HepG2 (cell line): Measurements from ENCODE around the gene XPNPEP2. TPM values are rescaled to one million over a fixed set of nuclear protein-coding genes. Genes with fewer than 3 reads are reported as not detected.
A peak's percentile ranks its signal among the peaks of the same experiment; 100 is the strongest.

Source experiments
- ATM ChIP-seq: fragments of 450-650 bp; IDR thresholded peaks from 2 replicates; pipeline ENCODE4 v1.7.1; 2017; ENCODE audit warnings: mild to moderate bottlenecking, borderline replicate concordance
- ELF3 ChIP-seq: IDR thresholded peaks from 2 replicates; pipeline ENCODE4 v1.6.1; 2016; ENCODE audit warnings: missing genetic modification reagents, missing compliant biosample characterization
- FOSL1 ChIP-seq: sonication (generic); formaldehyde crosslinking; IDR thresholded peaks from 2 replicates; pipeline ENCODE4 v1.9.0; 2021; ENCODE audit warnings: missing genetic modification reagents, borderline replicate concordance
- LCORL ChIP-seq, 2 experiments: fragments of 450-650 bp in 1 of 2; sonication (generic) in 1 of 2; formaldehyde crosslinking in 1 of 2; IDR thresholded peaks; 2 replicates each; pipeline versions ENCODE4 v1.5.0 to v1.6.1; 2017 to 2020; ENCODE audit warnings: antibody characterized with exemption in 1 of 2, missing genetic modification reagents in 1 of 2
- NFIC ChIP-seq: IDR thresholded peaks from 2 replicates; pipeline ENCODE4 v1.6.1; 2012; ENCODE audit warnings: mild to moderate bottlenecking, low read length, inconsistent platforms
- NR2F6 ChIP-seq, 2 experiments: IDR thresholded peaks; 2 replicates each; pipeline ENCODE4 v1.6.1; 2016; ENCODE audit warnings: antibody characterized with exemption in 1 of 2, mild to moderate bottlenecking in 1 of 2
- RCOR2 ChIP-seq: IDR thresholded peaks from 2 replicates; pipeline ENCODE4 v1.6.1; 2016; ENCODE audit warnings: missing biosample characterization, missing genetic modification reagents
- SMAD3 ChIP-seq: sonication (generic); formaldehyde crosslinking; IDR thresholded peaks from 2 replicates; pipeline ENCODE4 v1.4.0; 2020; ENCODE audit warnings: missing genetic modification reagents
- TOPORS ChIP-seq: sonication (generic); formaldehyde crosslinking; IDR thresholded peaks from 2 replicates; pipeline ENCODE4 v1.8.0; 2023; ENCODE audit warnings: mild to moderate bottlenecking, missing genetic modification reagents
- ZBTB3 ChIP-seq: sonication (generic); formaldehyde crosslinking; IDR thresholded peaks from 2 replicates; pipeline ENCODE4 v1.4.0; 2020; ENCODE audit warnings: low read depth, mild to moderate bottlenecking, moderate library complexity, missing genetic modification reagents, borderline replicate concordance
- ZBTB7B ChIP-seq: sonication (generic); formaldehyde crosslinking; IDR thresholded peaks from 2 replicates; pipeline ENCODE4 v1.4.0; 2020; ENCODE audit warnings: missing genetic modification reagents
- ZNF207 ChIP-seq: fragments of 450-650 bp; IDR thresholded peaks from 2 replicates; pipeline ENCODE4 v1.6.1; 2016; ENCODE audit warnings: antibody characterized with exemption, borderline replicate concordance
- ZNF660 ChIP-seq: sonication (generic); formaldehyde crosslinking; IDR thresholded peaks from 2 replicates; pipeline ENCODE4 v1.5.1; 2020; ENCODE audit warnings: mild to moderate bottlenecking, low read depth, missing genetic modification reagents, borderline replicate concordance
- ZNF749 ChIP-seq: sonication (generic); formaldehyde crosslinking; IDR thresholded peaks from 2 replicates; pipeline ENCODE4 v1.8.0; 2022; ENCODE audit warnings: mild to moderate bottlenecking, missing genetic modification reagents, moderate library complexity, borderline replicate concordance
- ZNF788 ChIP-seq: sonication (generic); formaldehyde crosslinking; IDR thresholded peaks from 2 replicates; pipeline ENCODE4 v1.5.0; 2020; ENCODE audit warnings: mild to moderate bottlenecking, missing genetic modification reagents, borderline replicate concordance
- ZSCAN21 ChIP-seq: sonication (generic); formaldehyde crosslinking; IDR thresholded peaks from 2 replicates; pipeline ENCODE4 v1.8.0; 2022; ENCODE audit warnings: mild to moderate bottlenecking, missing genetic modification reagents, moderate library complexity, borderline replicate concordance
- polyA plus RNA-seq, 8 experiments: library from polyadenylated mRNA; depleted of rRNA in 3 of 8; stranded (reverse) in 7 of 8; unstranded in 1 of 8; fragments of >200 nt; fragmentation: Illumina TruSeq in 4 of 8; extraction: Trizol in 4 of 8; gene quantifications; 2 replicates each; pipeline versions ENCODE4 v1.2.1 to v1.2.3, GENCODE V29; 2011 to 2016; ENCODE audit warnings: low read depth in 4 of 8, missing spikeins in 1 of 8, mixed read lengths in 1 of 8; ENCODE audit not compliant: insufficient read depth in 1 of 8
- total RNA-seq, 5 experiments: library from RNA; depleted of rRNA; stranded (reverse); fragments of >200 nt; fragmentation: Illumina TruSeq; extraction: Trizol; gene quantifications; 2 replicates each; pipeline ENCODE4 v1.2.3, GENCODE V29; 2016; ENCODE audit warnings: low read depth in 1 of 5
- TF ChIP-seq, protein P1 (sequence below): IDR thresholded peaks from 2 replicates; pipeline ENCODE4 v1.6.1; 2012; ENCODE audit warnings: low read depth, low read length, improper control_type of control experiment
- TF ChIP-seq, protein P2 (sequence below): sonication (generic); formaldehyde crosslinking; IDR thresholded peaks from 2 replicates; pipeline ENCODE4 v1.4.0; 2020; ENCODE audit warnings: missing genetic modification reagents
- TF ChIP-seq, protein P3 (sequence below): sonication (generic); formaldehyde crosslinking; IDR thresholded peaks from 2 replicates; pipeline ENCODE4 v1.5.0; 2020; ENCODE audit warnings: missing genetic modification reagents
- TF ChIP-seq, protein P4 (sequence below): sonication (generic); formaldehyde crosslinking; IDR thresholded peaks from 2 replicates; pipeline ENCODE4 v1.9.0; 2022; ENCODE audit warnings: missing genetic modification reagents, mild to moderate bottlenecking, borderline replicate concordance
- TF ChIP-seq, protein P5 (sequence below): sonication (generic); formaldehyde crosslinking; conservative IDR thresholded peaks from 2 replicates; pipeline ENCODE4 v1.8.0; 2022; ENCODE audit warnings: missing genetic modification reagents

The XPNPEP2 gene
- total and polyA plus RNA-seq, 2 of the 13 experiments (the other 11 are each of a cell fraction or from before 2014, with no cell fraction given), result 1.1 to 1.8 TPM

DNA sequence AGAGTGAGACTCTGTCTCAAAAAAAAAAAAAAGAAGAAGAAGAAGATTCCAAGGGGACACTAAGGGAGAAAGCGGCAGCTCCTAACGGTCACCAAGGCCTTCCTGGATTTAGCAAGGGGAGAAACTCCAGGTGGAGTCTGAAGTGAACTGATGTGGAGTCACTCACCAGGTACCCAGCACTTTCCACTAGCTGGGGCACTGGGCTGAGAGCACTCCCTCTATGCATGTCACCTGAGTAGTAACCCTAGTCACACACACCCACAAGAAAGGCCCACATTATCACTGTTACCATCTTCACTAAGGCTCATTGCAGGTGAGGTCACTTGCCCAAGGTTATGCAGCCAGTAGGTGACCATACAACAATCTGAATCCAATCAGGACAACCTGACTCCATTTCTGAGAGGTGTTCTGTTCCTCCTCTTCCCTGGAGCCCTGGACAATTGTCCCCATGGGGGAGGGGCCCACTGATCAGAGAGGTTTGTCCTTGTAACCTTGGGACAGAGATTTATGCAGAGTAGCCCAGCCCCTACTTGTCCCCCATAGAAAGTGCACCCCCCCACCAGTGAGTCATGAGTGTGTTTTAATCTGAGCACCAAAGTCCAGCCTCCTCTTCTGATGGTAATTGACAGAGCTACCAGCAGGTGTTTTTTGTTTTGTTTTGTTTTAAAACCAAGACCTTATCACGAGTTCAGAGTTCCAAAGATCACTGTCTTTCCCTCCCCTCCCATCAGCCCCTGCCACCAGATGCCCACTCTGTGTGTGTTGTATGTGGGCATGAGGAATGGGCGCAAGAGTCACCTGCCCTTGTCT, 35.1 kb downstream of the XPNPEP2 start (continued):
- TF ChIP-seq, protein P1, sequence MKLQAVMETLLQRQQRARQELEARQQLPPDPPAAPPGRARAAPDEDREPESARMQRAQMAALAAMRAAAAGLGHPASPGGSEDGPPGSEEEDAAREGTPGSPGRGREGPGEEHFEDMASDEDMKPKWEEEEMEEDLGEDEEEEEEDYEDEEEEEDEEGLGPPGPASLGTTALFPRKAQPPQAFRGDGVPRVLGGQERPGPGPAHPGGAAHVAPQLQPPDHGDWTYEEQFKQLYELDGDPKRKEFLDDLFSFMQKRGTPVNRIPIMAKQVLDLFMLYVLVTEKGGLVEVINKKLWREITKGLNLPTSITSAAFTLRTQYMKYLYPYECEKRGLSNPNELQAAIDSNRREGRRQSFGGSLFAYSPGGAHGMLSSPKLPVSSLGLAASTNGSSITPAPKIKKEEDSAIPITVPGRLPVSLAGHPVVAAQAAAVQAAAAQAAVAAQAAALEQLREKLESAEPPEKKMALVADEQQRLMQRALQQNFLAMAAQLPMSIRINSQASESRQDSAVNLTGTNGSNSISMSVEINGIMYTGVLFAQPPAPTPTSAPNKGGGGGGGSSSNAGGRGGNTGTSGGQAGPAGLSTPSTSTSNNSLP, result peak; percentile 75
- TF ChIP-seq, protein P2, sequence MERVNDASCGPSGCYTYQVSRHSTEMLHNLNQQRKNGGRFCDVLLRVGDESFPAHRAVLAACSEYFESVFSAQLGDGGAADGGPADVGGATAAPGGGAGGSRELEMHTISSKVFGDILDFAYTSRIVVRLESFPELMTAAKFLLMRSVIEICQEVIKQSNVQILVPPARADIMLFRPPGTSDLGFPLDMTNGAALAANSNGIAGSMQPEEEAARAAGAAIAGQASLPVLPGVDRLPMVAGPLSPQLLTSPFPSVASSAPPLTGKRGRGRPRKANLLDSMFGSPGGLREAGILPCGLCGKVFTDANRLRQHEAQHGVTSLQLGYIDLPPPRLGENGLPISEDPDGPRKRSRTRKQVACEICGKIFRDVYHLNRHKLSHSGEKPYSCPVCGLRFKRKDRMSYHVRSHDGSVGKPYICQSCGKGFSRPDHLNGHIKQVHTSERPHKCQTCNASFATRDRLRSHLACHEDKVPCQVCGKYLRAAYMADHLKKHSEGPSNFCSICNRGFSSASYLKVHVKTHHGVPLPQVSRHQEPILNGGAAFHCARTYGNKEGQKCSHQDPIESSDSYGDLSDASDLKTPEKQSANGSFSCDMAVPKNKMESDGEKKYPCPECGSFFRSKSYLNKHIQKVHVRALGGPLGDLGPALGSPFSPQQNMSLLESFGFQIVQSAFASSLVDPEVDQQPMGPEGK, result peak; percentile 70
- TF ChIP-seq FOSL1 (CRISPR knock-in tag), result peak; percentile 39; the same call in 1 of the 2 replicates
- TF ChIP-seq ZSCAN21 (CRISPR knock-in tag), result no peak
- TF ChIP-seq ZBTB3 (CRISPR knock-in tag), result no peak
- TF ChIP-seq, protein P3, sequence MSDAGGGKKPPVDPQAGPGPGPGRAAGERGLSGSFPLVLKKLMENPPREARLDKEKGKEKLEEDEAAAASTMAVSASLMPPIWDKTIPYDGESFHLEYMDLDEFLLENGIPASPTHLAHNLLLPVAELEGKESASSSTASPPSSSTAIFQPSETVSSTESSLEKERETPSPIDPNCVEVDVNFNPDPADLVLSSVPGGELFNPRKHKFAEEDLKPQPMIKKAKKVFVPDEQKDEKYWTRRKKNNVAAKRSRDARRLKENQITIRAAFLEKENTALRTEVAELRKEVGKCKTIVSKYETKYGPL, result no peak
- no peak for TF ChIP-seq ELF3 (CRISPR knock-in tag)
- TF ChIP-seq LCORL (IDR thresholded peaks at IDR 0.05), result no peak
- peak; percentile 21; the same call in 1 of the 2 replicates for TF ChIP-seq LCORL (CRISPR knock-in tag; IDR thresholded peaks at IDR 0.05)
- TF ChIP-seq ZBTB7B (CRISPR knock-in tag), result no peak
- no peak for TF ChIP-seq ZNF788 (CRISPR knock-in tag)
- TF ChIP-seq ZNF660 (CRISPR knock-in tag), result no peak
- no peak for TF ChIP-seq TOPORS (CRISPR knock-in tag)
- no peak for TF ChIP-seq ATM
- TF ChIP-seq RCOR2 (CRISPR knock-in tag), result no peak
- TF ChIP-seq, protein P4, sequence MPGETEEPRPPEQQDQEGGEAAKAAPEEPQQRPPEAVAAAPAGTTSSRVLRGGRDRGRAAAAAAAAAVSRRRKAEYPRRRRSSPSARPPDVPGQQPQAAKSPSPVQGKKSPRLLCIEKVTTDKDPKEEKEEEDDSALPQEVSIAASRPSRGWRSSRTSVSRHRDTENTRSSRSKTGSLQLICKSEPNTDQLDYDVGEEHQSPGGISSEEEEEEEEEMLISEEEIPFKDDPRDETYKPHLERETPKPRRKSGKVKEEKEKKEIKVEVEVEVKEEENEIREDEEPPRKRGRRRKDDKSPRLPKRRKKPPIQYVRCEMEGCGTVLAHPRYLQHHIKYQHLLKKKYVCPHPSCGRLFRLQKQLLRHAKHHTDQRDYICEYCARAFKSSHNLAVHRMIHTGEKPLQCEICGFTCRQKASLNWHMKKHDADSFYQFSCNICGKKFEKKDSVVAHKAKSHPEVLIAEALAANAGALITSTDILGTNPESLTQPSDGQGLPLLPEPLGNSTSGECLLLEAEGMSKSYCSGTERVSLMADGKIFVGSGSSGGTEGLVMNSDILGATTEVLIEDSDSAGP (CRISPR knock-in tag), result no peak
- no peak for TF ChIP-seq ZNF207
- TF ChIP-seq NR2F6 (IDR thresholded peaks at IDR 0.05), result no peak
- TF ChIP-seq NR2F6 (CRISPR knock-in tag; IDR thresholded peaks at IDR 0.05), result no peak
- TF ChIP-seq NFIC, result no peak
- TF ChIP-seq, protein P5, sequence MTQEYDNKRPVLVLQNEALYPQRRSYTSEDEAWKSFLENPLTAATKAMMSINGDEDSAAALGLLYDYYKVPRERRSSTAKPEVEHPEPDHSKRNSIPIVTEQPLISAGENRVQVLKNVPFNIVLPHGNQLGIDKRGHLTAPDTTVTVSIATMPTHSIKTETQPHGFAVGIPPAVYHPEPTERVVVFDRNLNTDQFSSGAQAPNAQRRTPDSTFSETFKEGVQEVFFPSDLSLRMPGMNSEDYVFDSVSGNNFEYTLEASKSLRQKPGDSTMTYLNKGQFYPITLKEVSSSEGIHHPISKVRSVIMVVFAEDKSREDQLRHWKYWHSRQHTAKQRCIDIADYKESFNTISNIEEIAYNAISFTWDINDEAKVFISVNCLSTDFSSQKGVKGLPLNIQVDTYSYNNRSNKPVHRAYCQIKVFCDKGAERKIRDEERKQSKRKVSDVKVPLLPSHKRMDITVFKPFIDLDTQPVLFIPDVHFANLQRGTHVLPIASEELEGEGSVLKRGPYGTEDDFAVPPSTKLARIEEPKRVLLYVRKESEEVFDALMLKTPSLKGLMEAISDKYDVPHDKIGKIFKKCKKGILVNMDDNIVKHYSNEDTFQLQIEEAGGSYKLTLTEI (CRISPR knock-in tag), result no peak
- TF ChIP-seq ZNF749 (CRISPR knock-in tag), result no peak
- no peak for TF ChIP-seq SMAD3 (CRISPR knock-in tag)
